G401 (cell line): ENCODE data around the gene SOHLH1. TPM values are rescaled to one million over a fixed set of nuclear protein-coding genes. Genes with fewer than 3 reads are reported as not detected.

Experiments
- total RNA-seq: library from RNA; depleted of rRNA; stranded (reverse); fragments of >200 nt; shearing (Covaris generic); gene quantifications from 2 replicates; pipeline ENCODE4 v1.2.3, GENCODE V29; 2014; rRNA removed

Gene SOHLH1
- total RNA-seq, 1 experiment from 2014 or later = not detected

Other genes with a start within 250 kb of the SOHLH1 start
- 13.7 and 17.9 TPM in 2 replicates for gene PPP1R26, start 219.7 kb downstream of the SOHLH1 start, total RNA-seq
- 32.7 and 53.5 TPM in 2 replicates for gene MRPS2, start 198.8 kb downstream of the SOHLH1 start, total RNA-seq
- not detected in 2 replicates for gene LCN1, start 178.0 kb downstream of the SOHLH1 start, total RNA-seq
- not detected in 2 replicates for gene OBP2A, start 153.4 kb downstream of the SOHLH1 start, total RNA-seq
- gene PAEP, start 137.7 kb downstream of the SOHLH1 start, total RNA-seq = not detected in 2 replicates
- gene GLT6D1, start 59.9 kb downstream of the SOHLH1 start, total RNA-seq = not detected in 2 replicates
- gene LCN9, start 36.2 kb downstream of the SOHLH1 start, total RNA-seq = not detected in 2 replicates
- gene KCNT1, start 2.7 kb upstream of the SOHLH1 start, total RNA-seq = not detected in 2 replicates
- gene CAMSAP1, start 208.1 kb upstream of the SOHLH1 start, total RNA-seq = 18.1 and 19.7 TPM in 2 replicates